ENCODE measurements around the gene LUZP2. TPM values are rescaled to one million over a fixed set of nuclear protein-coding genes. Genes with fewer than 3 reads are reported as not detected.

The LUZP2 gene
- polyA plus RNA-seq, 1 donor from 2014 or later = 15.5 TPM

GRCh38 chr11:24762076-24762475, 265.2 kb downstream of the LUZP2 start:
- H3K36me3 ChIP-seq (ENCODE audit: insufficient read depth, low read length) = no peaks in the 10 kb centered on the region
- no peaks in the 10 kb centered on the region for H3K9me3 ChIP-seq (ENCODE audit: low read length)
- no peak overlapping the region for H3K27ac ChIP-seq (ENCODE audit: low read length)
- TF ChIP-seq REST (IDR thresholded peaks at IDR 0.05; ENCODE audit: borderline replicate concordance) = no peak
- no peak for TF ChIP-seq CTCF (IDR thresholded peaks at IDR 0.05; ENCODE audit: poor library complexity, severe bottlenecking)
- TF ChIP-seq POLR2AphosphoS5 (IDR thresholded peaks at IDR 0.05) = no peak
- no peak for TF ChIP-seq TAF1 (IDR thresholded peaks at IDR 0.05; ENCODE audit: low read depth)
- TF ChIP-seq RAD21 (conservative IDR thresholded peaks at IDR 0.05) = no peak
- TF ChIP-seq MXI1 (conservative IDR thresholded peaks at IDR 0.05; ENCODE audit: poor library complexity, severe bottlenecking) = no peak
- H3K9ac ChIP-seq (ENCODE audit: low read length) = no peak overlapping the region
- H3K4me3 ChIP-seq (ENCODE audit: low read length) = no peak overlapping the region
- no peak overlapping the region for H3K4me2 ChIP-seq (ENCODE audit: low read length)
- no peaks in the 10 kb centered on the region for H3K9me2 ChIP-seq (ENCODE audit: insufficient read depth, low read length)
- no peaks in the 10 kb centered on the region for H4K20me1 ChIP-seq (ENCODE audit: insufficient read depth)
- no peaks in the 10 kb centered on the region for H3K79me2 ChIP-seq (replicated peaks; ENCODE audit: insufficient read depth, low read length)
- no peak overlapping the region for H2AFZ ChIP-seq (ENCODE audit: low read depth, low read length)
- H3F3A ChIP-seq (ENCODE audit: insufficient read depth, low read length, poor library complexity, severe bottlenecking) = no peaks in the 10 kb centered on the region
- no peaks in the 10 kb centered on the region for H3K27me3 ChIP-seq (ENCODE audit: insufficient read depth, low read depth, low read length)

GRCh38 chr11:24767411-24767810, 270.6 kb downstream of the LUZP2 start:
- Histone ChIP-seq H3K4me3 (ENCODE audit: low read length) (no peak overlapping the region), H3F3A (ENCODE audit: insufficient read depth, low read length, poor library complexity, severe bottlenecking) (no peaks in the 10 kb centered on the region), H3K79me2 (replicated peaks; ENCODE audit: insufficient read depth, low read length) (no peaks in the 10 kb centered on the region)

GRCh38 chr11:24773322-24773721, 276.5 kb downstream of the LUZP2 start:
- no peaks in the 10 kb centered on the region for H3K36me3 ChIP-seq (ENCODE audit: insufficient read depth, low read length)
- H4K20me1 ChIP-seq (ENCODE audit: insufficient read depth) = no peaks in the 10 kb centered on the region
- H3K9ac ChIP-seq (ENCODE audit: low read length) = no peak overlapping the region
- no peaks in the 10 kb centered on the region for H3F3A ChIP-seq (ENCODE audit: insufficient read depth, low read length, poor library complexity, severe bottlenecking)
- no peak overlapping the region for H2AFZ ChIP-seq (ENCODE audit: low read depth, low read length)
- TF ChIP-seq EP300 (conservative IDR thresholded peaks at IDR 0.05; ENCODE audit: poor library complexity, severe bottlenecking) = no peak
- no peak for TF ChIP-seq POLR2AphosphoS5 (IDR thresholded peaks at IDR 0.05)
- no peak for TF ChIP-seq RAD21 (conservative IDR thresholded peaks at IDR 0.05)
- TF ChIP-seq MXI1 (conservative IDR thresholded peaks at IDR 0.05; ENCODE audit: poor library complexity, severe bottlenecking) = no peak
- TF ChIP-seq TAF1 (IDR thresholded peaks at IDR 0.05; ENCODE audit: low read depth) = no peak
- TF ChIP-seq EZH2 (IDR thresholded peaks at IDR 0.05; ENCODE audit: borderline replicate concordance, insufficient read depth, low read length, poor library complexity, severe bottlenecking) = no peak
- H3K27me3 ChIP-seq (ENCODE audit: insufficient read depth, low read depth, low read length) = no peaks in the 10 kb centered on the region
- H3K9me3 ChIP-seq (ENCODE audit: low read length) = no peaks in the 10 kb centered on the region
- H3K4me3 ChIP-seq (ENCODE audit: low read length) = no peak overlapping the region
- no peak overlapping the region for H3K27ac ChIP-seq (ENCODE audit: low read length)
- no peaks in the 10 kb centered on the region for H3K9me2 ChIP-seq (ENCODE audit: insufficient read depth, low read length)
- H3K4me2 ChIP-seq (ENCODE audit: low read length) = no peak overlapping the region
- no peaks in the 10 kb centered on the region for H3K79me2 ChIP-seq (replicated peaks; ENCODE audit: insufficient read depth, low read length)

More at GRCh38 chr11:24767411-24767810, 270.6 kb downstream of the LUZP2 start:
- no peaks in the 10 kb centered on the region for H3K9me3 ChIP-seq (ENCODE audit: low read length)
- no peak overlapping the region for H3K9ac ChIP-seq (ENCODE audit: low read length)
- no peak for TF ChIP-seq MXI1 (conservative IDR thresholded peaks at IDR 0.05; ENCODE audit: poor library complexity, severe bottlenecking)
- H2AFZ ChIP-seq (ENCODE audit: low read depth, low read length) = no peak overlapping the region
- no peaks in the 10 kb centered on the region for H3K36me3 ChIP-seq (ENCODE audit: insufficient read depth, low read length)
- no peak overlapping the region for H3K27ac ChIP-seq (ENCODE audit: low read length)
- H4K20me1 ChIP-seq (ENCODE audit: insufficient read depth) = no peaks in the 10 kb centered on the region
- no peaks in the 10 kb centered on the region for H3K27me3 ChIP-seq (ENCODE audit: insufficient read depth, low read depth, low read length)
- H3K9me2 ChIP-seq (ENCODE audit: insufficient read depth, low read length) = no peaks in the 10 kb centered on the region
- no peak overlapping the region for H3K4me2 ChIP-seq (ENCODE audit: low read length)

Data from neural cell (in vitro differentiated cells).